Dendritic cell treated with granulocyte-macrophage colony-stimulating factor and Interleukin-4, amounts not matched to agents 40 ng/mL and 50 ng/mL, for 4 days (primary cell): ENCODE measurements around the gene MYO16.
"Not testable (repeated sequence)": the region's sequence is repeated elsewhere in the genome, so short reads cannot be mapped to it uniquely, and the experiment has no call there.

Source experiments
- H3K27ac Mint-ChIP-seq: one replicate; pipeline ENCODE4 v1.8.0; 2022; ENCODE audit warnings: mild to moderate bottlenecking, mixed read lengths
- H3K27me3 Mint-ChIP-seq: one replicate; pipeline ENCODE4 v1.8.0; 2022; ENCODE audit warnings: mild to moderate bottlenecking, mixed read lengths
- H3K36me3 Mint-ChIP-seq: one replicate; pipeline ENCODE4 v1.8.0; 2022; ENCODE audit warnings: low read depth, mixed read lengths
- H3K4me1 Mint-ChIP-seq: one replicate; pipeline ENCODE4 v1.8.0; 2022; ENCODE audit warnings: low read depth, mixed read lengths
- H3K4me3 Mint-ChIP-seq: one replicate; pipeline ENCODE4 v1.8.0; 2022; ENCODE audit warnings: mild to moderate bottlenecking, moderate library complexity, mixed read lengths
- H3K9me3 Mint-ChIP-seq: one replicate; pipeline ENCODE4 v1.8.0; 2022; ENCODE audit warnings: mixed read lengths
- intact Hi-C: fragments of 100-400 bp; cut with micrococcal nuclease; formaldehyde crosslinking; loops from one replicate; pipeline ENCODE4 v1.15.0; 2022

MYO16 gene

DNA sequence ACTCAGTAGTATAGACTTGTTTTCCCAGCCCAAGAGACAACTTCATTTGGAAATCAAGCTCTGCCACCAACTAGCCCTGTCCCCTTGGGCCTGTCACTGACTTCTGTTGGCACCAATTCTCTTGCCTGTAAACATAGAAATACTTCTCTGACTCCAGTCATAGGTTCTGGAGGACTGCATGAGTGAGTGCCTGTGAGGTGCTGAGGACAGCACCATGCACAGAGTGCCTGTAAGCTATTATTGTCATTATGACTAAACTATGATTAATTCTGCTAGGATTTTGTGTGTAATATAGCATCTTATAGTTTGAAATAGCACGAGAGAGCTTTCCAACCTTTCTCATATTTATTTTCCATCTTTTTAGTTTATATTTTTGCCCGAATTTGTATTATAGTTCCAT lies 247.9 kb downstream of the MYO16 start:
- intact Hi-C loops = no loop called here
- H3K9me3 Mint-ChIP-seq = no peaks in the 10 kb centered on the region
- H3K27me3 Mint-ChIP-seq = no peaks in the 10 kb centered on the region
- no peaks in the 10 kb centered on the region for H3K4me1 Mint-ChIP-seq
- no peak overlapping the region for H3K4me3 Mint-ChIP-seq
- no peaks in the 10 kb centered on the region for H3K36me3 Mint-ChIP-seq
- no peak overlapping the region for H3K27ac Mint-ChIP-seq

DNA sequence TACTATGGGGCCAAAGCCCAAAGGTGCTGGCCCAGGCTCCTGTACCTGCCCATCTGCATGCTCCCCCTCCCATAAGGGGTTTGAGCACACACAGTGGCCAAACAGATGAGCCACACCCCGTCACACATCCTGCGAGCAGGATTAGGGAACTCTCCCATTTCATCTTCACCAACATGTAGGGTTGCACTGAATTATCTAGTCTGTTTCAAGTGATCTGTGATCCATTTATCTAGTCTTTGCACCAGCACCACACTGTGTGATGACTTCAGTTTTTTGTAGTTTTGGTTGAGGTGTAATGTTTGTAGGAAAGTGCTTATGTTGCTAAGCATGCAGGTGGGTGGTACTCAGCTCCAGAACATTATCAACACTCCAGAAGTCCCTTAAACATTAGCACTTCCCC lies 249.3 kb downstream of the MYO16 start:
- H3K4me3 Mint-ChIP-seq = no peak overlapping the region
- no peaks in the 10 kb centered on the region for H3K9me3 Mint-ChIP-seq
- intact Hi-C loops = no loop called here
- no peaks in the 10 kb centered on the region for H3K4me1 Mint-ChIP-seq
- no peak overlapping the region for H3K27ac Mint-ChIP-seq
- H3K27me3 Mint-ChIP-seq = no peaks in the 10 kb centered on the region
- H3K36me3 Mint-ChIP-seq = no peaks in the 10 kb centered on the region

DNA sequence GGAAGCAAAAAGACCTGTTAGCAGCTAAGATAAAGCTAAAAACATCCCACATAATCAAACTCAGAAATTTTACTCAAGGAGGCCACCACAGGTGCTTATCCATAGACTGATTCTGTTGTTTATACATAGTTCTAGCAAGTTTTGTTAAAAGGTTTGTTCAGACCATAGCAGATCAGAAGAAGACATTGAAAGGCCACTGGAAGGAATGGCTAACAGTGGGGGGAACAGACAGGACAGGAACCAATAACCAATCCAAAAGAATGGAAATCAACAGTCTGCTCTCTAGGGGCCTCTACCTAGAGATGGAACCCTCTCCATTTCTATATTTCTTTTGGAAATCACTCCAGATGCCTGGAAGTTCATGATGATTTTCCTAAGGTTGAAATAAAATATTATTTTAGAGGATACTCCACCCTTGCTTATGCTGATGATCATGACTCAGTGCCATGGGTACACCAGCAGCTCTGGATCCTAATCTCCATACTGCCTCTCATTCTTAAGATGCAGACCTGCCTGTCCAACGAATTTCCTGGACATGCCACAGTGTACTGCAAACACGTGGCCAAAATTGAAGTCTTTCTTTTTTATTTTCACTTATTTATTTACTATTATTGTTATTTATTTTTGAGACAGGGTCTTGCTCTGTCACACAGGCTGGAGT lies 260.0 kb downstream of the MYO16 start:
- intact Hi-C loops = no loop called here
- Mint-ChIP-seq H3K36me3 (no peaks in the 10 kb centered on the region), H3K4me1 (no peaks in the 10 kb centered on the region), H3K27ac (no peak overlapping the region), H3K27me3 (no peaks in the 10 kb centered on the region), H3K9me3 (no peaks in the 10 kb centered on the region), H3K4me3 (no peak overlapping the region)

DNA sequence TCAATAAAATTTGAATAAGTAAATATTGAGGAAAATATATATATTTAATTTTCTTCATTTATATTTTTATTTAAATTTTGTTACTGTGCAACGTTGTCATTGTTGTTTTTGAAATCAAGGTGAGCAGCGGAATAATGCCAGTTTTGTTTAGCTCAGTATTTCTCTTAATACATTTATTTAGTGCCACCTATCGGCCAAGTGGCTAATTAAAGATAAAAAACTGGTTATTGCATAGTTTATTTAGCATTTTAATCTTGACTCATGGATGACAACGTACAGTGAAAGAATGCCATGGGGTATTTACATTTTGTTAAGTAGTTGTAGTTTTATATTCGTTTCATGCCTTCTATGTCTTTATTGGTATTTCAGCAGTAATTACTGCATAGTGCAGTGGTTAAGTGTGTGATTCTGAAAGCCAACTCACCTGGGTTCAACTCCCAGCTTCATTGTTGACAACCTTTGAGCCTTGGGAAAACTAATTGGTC lies 265.9 kb downstream of the MYO16 start:
- Mint-ChIP-seq H3K9me3 (no peaks in the 10 kb centered on the region), H3K4me1 (peaks cover 12% of the 10 kb centered on the region), H3K36me3 (no peaks in the 10 kb centered on the region), H3K4me3 (no peak overlapping the region), H3K27me3 (no peaks in the 10 kb centered on the region), H3K27ac (no peak overlapping the region)
- intact Hi-C loops = loop anchor here (2.0 to 5.0 kb wide), 3 partner anchors 572 to 718 kb away; no protein-coding TSS in a partner anchor

DNA sequence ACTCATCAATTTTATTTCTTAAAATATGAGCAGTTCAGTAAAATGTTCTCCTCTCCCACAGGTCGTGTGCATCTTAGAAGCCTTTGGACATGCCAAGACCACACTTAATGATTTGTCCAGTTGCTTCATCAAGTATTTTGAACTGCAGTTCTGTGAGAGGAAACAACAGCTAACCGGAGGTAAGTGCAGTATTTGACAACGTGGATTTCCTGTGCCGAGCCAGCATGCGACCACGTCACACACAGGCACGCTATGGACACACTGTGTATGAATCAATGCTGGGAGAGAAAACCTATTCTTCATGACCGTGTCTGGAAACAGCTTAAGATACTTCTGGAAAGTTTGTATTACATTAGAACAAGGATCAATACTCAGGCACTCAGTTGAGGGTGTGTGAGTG lies 268.5 kb downstream of the MYO16 start:
- Mint-ChIP-seq H3K27me3 (no peaks in the 10 kb centered on the region), H3K4me3 (no peak overlapping the region), H3K9me3 (peaks cover 7% of the 10 kb centered on the region), H3K36me3 (no peaks in the 10 kb centered on the region), H3K4me1 (peaks cover 12% of the 10 kb centered on the region), H3K27ac (no peak overlapping the region)
- intact Hi-C loops = loop anchor here (5.0 kb wide), 1 partner anchor 671 kb away; no protein-coding TSS in a partner anchor

DNA sequence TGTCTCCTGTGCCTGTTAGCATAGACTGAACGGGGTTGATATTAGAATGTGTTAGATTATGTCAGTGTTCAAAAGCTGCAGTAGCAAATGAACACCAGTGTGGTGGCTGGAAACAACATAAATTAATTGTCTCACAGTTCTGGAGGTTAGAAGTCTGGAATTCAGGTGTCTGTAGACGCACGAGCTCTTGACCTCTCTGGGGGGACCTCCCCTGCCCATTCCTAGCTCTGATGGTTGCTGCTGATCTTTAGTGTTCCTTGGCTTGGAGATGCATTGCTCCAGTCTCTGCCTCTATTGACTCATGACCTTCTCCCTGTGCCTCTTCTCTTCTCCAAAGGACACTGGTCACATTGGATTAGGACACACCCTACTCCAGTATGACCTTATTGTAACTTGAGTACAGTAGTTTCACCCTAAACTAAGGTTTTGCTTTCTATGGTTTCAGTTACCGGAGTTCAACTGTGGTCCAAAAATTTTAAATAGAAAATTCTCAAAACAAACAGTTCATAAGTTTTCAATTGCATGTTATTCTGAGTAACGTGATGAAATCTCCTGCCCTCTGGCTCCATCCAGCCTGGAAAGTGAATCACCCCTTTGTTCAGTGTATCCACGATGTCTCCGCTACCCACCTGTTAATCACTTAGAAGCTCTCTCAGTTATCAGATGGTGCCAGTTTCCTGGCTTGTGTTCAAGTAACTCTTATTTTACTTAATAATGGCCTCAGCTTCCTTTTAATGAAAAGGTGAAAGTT lies 273.2 kb downstream of the MYO16 start:
- Mint-ChIP-seq H3K4me3 (no peak overlapping the region), H3K36me3 (no peaks in the 10 kb centered on the region), H3K27me3 (no peaks in the 10 kb centered on the region), H3K9me3 (peaks cover 7% of the 10 kb centered on the region), H3K27ac (no peak overlapping the region), H3K4me1 (peaks cover 6% of the 10 kb centered on the region)
- intact Hi-C loops = no loop called here

DNA sequence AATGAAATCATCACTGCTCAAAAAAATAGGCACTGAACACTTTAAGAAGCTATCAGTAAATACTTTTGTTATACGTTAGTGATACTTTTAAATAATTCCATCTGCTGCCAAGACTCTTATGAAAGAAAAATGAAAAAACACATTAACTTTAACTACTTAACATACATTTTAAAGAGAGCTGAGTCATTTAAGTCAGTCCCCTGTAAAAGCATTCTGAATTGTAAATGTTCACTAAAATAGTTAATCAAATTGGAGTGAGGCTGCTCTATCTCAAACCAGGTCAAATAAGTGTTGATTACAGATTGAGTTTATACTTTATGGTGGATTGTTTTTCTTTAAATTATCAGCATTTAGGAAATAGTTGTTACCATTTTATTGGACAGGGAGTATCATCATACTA lies 274.2 kb downstream of the MYO16 start:
- peaks cover 7% of the 10 kb centered on the region for H3K9me3 Mint-ChIP-seq
- no peak overlapping the region for H3K27ac Mint-ChIP-seq
- no peaks in the 10 kb centered on the region for H3K27me3 Mint-ChIP-seq
- H3K36me3 Mint-ChIP-seq = no peaks in the 10 kb centered on the region
- no peaks in the 10 kb centered on the region for H3K4me1 Mint-ChIP-seq
- no peak overlapping the region for H3K4me3 Mint-ChIP-seq
- intact Hi-C loops = no loop called here

DNA sequence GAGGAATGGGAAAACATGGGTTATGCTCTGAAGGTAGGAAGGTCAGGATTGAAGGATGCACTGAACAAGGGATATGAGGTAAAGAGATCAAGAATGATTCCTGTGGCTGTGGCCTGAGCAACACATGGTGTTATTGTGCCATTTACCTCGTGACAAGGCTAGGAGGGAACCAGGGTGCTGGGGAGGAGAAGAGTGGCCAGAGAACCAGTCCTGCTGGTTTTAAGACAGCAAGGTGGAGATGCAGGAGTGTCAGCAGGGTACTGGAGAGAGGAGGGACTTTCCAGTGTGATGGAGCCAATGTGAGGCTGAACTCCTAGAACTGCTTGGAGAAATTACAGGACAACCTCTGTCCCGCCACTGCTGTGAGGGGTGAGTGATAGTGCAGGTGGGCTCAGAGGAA lies 282.4 kb downstream of the MYO16 start:
- H3K4me3 Mint-ChIP-seq = no peak overlapping the region
- H3K27ac Mint-ChIP-seq = no peak overlapping the region
- intact Hi-C loops = no loop called here

DNA sequence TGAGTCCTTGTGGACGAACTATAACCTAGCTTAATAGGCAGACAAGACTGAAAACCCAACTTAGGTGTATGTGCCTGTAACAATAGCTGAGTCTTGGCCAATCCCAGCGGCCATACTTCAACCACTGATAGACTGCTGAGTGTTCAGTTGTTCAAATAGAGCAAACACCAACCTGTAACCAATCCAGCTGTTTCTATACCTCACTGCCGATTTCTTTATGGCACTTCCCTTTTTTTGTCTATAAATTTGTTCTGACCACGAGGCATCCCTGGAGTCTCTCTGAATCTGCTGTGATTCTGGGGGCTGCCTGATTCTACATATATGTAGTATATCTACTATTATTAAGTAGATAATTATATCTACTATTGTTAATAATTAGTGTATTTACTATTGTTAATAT lies 284.3 kb downstream of the MYO16 start:
- intact Hi-C loops, H3K36me3 Mint-ChIP-seq, H3K4me3 Mint-ChIP-seq, H3K27ac Mint-ChIP-seq, H3K27me3 Mint-ChIP-seq, H3K9me3 Mint-ChIP-seq, H3K4me1 Mint-ChIP-seq: not testable (repeated sequence)

More for the DNA sequence above, 282.4 kb downstream of the MYO16 start:
- H3K36me3 Mint-ChIP-seq = no peaks in the 10 kb centered on the region
- H3K9me3 Mint-ChIP-seq = no peaks in the 10 kb centered on the region
- H3K27me3 Mint-ChIP-seq = no peaks in the 10 kb centered on the region
- H3K4me1 Mint-ChIP-seq = peaks cover 5% of the 10 kb centered on the region

DNA sequence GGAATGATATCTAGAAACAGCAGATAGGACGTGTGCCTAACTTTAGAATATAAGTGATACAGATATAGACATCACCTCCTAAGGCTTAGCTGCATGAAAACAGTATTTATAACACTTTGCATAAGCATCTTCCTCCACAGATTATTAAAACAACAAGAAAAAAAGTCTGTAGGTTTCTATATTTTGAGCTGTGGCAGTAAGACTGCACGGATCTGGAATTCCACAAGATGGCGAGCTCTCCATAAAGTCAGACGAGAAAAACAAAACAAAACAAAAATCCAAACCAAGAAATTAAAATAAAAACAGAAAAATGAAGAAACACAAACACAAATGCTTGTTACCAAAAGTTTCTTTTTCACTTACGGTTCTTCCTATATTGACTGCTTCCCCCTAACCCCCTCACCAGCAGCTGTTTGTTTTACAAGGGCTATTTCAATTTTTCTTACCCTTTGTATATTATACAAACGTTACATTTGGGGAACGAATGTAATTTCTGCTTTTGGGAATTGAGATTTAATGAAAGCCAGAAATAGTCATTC lies 285.8 kb downstream of the MYO16 start:
- H3K4me3 Mint-ChIP-seq = peak overlapping the region; percentile 64
- H3K9me3 Mint-ChIP-seq = no peaks in the 10 kb centered on the region
- peaks cover 5% of the 10 kb centered on the region for H3K4me1 Mint-ChIP-seq
- H3K36me3 Mint-ChIP-seq = no peaks in the 10 kb centered on the region
- H3K27ac Mint-ChIP-seq = peak overlapping the region; percentile 47
- no peaks in the 10 kb centered on the region for H3K27me3 Mint-ChIP-seq
- intact Hi-C loops = no loop called here

DNA sequence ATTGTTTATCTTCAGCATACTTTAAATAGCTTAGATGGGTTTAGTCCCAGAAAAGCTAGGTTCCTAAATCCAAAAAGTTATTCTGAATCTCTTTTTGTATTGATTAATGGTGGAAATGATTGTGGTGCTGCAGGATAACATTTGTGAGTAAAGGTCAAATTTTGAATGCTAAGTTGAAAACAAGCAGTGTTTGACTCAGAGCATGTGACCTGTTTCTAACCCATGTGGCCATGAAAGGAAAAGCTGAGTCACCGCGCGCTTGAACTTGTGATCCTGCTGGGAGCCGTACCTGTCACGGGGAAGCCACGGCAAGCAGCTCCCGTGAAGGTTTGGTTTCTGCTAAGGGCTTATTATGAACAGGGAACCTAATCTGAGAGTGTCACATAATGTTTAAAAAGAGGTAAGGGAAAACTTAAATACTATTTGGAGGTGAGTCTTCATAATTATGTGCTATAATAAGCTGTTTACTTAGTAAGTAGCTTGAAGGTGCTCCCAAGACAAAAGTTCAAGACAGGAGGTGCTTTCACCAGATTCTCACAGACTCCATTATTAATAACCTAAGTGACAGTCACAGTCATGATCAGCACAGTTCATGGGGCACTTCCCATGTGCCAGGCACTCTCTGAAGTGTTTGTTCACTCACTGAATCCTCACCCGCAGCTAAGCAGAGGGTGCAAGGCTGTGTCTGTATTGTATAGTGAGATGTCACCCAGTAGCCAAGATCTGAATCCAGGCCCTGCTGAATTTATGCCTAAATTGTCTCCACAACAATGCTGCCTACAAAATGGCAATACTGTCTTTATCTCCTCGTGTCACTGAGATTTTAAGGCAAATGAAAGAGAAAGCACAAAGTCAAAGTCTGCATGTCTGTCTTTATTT lies 286.5 kb downstream of the MYO16 start:
- Mint-ChIP-seq H3K4me3 (peak overlapping the region; percentile 59), H3K4me1 (peaks cover 5% of the 10 kb centered on the region), H3K9me3 (no peaks in the 10 kb centered on the region), H3K27me3 (no peaks in the 10 kb centered on the region), H3K27ac (peak overlapping the region; percentile 47), H3K36me3 (no peaks in the 10 kb centered on the region)
- intact Hi-C loops = no loop called here

DNA sequence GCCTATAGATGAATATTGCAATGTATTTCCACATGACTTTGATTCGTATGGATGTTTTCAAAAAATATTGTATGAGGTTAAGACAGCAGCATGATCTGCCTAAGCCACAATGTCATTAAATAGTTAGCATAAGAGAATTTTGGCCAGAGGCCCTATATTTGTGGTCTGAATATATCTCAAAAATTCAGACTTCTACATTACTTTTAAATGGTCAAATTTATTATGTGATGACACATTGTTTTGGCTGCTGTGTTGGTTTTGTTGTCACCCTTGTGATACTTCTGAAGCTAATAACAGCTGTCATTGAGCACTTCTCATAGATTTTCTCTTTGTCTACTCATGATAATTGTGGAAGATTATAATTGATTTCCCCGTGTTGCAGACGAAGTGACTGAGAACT lies 288.2 kb downstream of the MYO16 start:
- Mint-ChIP-seq H3K27ac (no peak overlapping the region), H3K4me1 (peaks cover 5% of the 10 kb centered on the region), H3K9me3 (no peaks in the 10 kb centered on the region), H3K27me3 (no peaks in the 10 kb centered on the region), H3K36me3 (no peaks in the 10 kb centered on the region), H3K4me3 (no peak overlapping the region)
- intact Hi-C loops = no loop called here

DNA sequence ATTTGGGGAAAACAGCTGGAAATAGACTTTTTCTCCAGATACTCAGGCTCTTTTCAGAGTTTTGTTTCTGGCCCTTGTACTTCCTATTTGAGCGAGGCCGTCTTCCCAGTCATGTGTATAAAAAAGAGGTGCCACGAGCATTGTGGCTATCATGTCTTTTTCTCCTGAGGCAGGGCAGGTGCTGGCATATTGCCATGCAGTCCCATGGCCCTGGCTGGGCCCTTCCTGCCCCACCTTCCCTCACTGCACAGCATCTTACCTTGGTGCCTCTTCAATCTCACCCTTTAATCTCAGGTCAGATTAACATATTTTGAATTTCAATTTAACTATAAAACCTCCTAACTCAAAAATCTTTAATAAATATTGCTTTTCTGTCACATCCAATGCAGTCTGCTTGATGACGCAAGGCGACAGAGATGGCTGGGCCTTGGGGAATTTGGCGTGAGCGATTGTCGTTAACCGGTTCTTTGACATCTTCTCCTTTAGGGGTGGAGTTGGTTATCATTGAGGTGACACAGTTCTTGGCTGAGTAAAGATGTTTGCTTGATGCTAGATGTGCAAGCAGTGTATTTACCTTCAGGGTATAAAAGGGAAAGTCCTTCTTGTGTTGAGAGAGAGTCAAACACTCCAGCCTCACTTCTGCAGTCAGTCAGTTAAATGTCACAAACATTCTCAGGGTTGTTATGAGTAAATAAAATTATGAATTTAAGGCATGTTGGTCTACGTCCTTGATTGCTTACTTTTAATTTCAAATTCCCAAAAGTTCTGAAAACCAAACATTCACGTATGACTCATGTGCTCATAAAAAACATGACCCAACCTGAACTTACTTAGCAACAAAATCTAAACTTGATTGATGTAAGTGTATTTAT lies 289.9 kb downstream of the MYO16 start:
- H3K9me3 Mint-ChIP-seq = no peaks in the 10 kb centered on the region
- no peaks in the 10 kb centered on the region for H3K36me3 Mint-ChIP-seq
- H3K4me1 Mint-ChIP-seq = peaks cover 5% of the 10 kb centered on the region
- H3K4me3 Mint-ChIP-seq = no peak overlapping the region
- no peak overlapping the region for H3K27ac Mint-ChIP-seq
- no peaks in the 10 kb centered on the region for H3K27me3 Mint-ChIP-seq
- intact Hi-C loops = no loop called here
